ENCODE data around the gene MS4A6A. TPM values are rescaled to one million over a fixed set of nuclear protein-coding genes. Genes with fewer than 3 reads are reported as not detected.
"Not testable (repeated sequence)": the region's sequence is repeated elsewhere in the genome, so short reads cannot be mapped to it uniquely, and the experiment has no call there.

The MS4A6A gene
- total and polyA plus RNA-seq, 9 donors, result 18.8 to 29.2 (median 25.0) TPM

GRCh38 chr11:60208146-60208895 lies 25.4 kb upstream of the MS4A6A start:
- no CpG with 5 or more reads among the region's 4 CpGs for WGBS (ENCODE audit: insufficient coverage)
- Histone ChIP-seq H3K36me3 (ENCODE audit: control insufficient read depth, insufficient read depth, low read length) (no peaks in the 10 kb centered on the region), H3K4me3 (ENCODE audit: low read length) (no peak overlapping the region), H3K27me3 (ENCODE audit: control insufficient read depth, insufficient read depth, low read length) (no peaks in the 10 kb centered on the region), H3K4me1 (ENCODE audit: control insufficient read depth, insufficient read depth, low read length) (no peaks in the 10 kb centered on the region), H3K27ac (ENCODE audit: low read length) (no peak overlapping the region), H3K9me3 (replicated peaks; ENCODE audit: control insufficient read depth, low read depth, low read length) (no peaks in the 10 kb centered on the region)
- DNase-seq, result no peak

GRCh38 chr11:60206616-60207015 lies 23.7 kb upstream of the MS4A6A start:
- WGBS (ENCODE audit: insufficient coverage), result no CpG with 5 or more reads among the region's 1 CpG
- Histone ChIP-seq H3K9me3 (replicated peaks; ENCODE audit: control insufficient read depth, low read depth, low read length) (no peaks in the 10 kb centered on the region), H3K4me1 (ENCODE audit: control insufficient read depth, insufficient read depth, low read length) (no peaks in the 10 kb centered on the region), H3K27ac (ENCODE audit: low read length) (no peak overlapping the region), H3K27me3 (ENCODE audit: control insufficient read depth, insufficient read depth, low read length) (no peaks in the 10 kb centered on the region), H3K4me3 (ENCODE audit: low read length) (no peak overlapping the region), H3K36me3 (ENCODE audit: control insufficient read depth, insufficient read depth, low read length) (no peaks in the 10 kb centered on the region)
- DNase-seq, result no peak

DNA sequence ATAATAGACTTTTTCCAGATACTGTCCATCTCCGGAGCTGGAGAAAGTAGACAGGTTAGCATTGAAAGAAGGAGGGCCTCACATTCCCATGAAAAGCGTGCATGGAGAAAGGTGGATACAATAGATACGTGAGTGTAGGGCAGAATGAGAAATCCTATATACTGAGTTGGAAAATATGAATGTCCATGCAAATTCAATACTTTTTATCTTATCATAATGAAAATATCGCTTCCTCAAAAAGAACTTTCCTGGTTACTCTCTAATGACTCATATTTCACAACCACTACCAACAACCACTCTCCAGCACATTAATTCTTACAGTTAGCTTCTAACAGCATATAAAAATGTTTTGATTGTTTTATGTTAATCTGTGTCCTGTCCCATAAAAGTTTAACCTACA lies 22.0 kb upstream of the MS4A6A start:
- H3K4me3 ChIP-seq (ENCODE audit: low read length), result no peak overlapping the region
- DNase-seq, result no peak
- no peak overlapping the region for H3K27ac ChIP-seq (ENCODE audit: low read length)
- H3K4me1 ChIP-seq (ENCODE audit: control insufficient read depth, insufficient read depth, low read length), result no peaks in the 10 kb centered on the region
- H3K36me3 ChIP-seq (ENCODE audit: control insufficient read depth, insufficient read depth, low read length), result no peaks in the 10 kb centered on the region
- WGBS (ENCODE audit: insufficient coverage), result no CpG with 5 or more reads among the region's 4 CpGs
- no peaks in the 10 kb centered on the region for H3K9me3 ChIP-seq (replicated peaks; ENCODE audit: control insufficient read depth, low read depth, low read length)
- no peaks in the 10 kb centered on the region for H3K27me3 ChIP-seq (ENCODE audit: control insufficient read depth, insufficient read depth, low read length)

DNA sequence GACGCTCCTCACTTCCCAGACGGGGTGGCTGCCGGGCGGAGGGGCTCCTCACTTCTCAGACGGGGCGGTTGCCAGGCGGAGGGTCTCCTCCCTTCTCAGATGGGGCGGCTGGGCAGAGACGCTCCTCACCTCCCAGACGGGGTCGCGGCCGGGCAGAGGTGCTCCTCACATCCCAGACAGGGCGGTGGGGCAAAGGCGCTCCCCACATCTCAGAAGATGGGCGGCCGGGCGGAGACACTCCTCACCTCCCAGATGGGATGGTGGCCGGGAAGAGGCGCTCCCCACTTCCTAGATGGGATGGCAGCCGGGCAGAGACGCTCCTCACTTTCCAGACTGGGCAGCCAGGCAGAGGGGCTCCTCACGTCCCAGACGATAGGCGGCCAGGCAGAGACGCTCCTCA lies 18.5 kb upstream of the MS4A6A start:
- WGBS (ENCODE audit: insufficient coverage), result no CpG with 5 or more reads among the region's 26 CpGs
- not testable (repeated sequence) for H3K4me3 ChIP-seq (ENCODE audit: low read length); H3K36me3 ChIP-seq (ENCODE audit: control insufficient read depth, insufficient read depth, low read length); H3K4me1 ChIP-seq (ENCODE audit: control insufficient read depth, insufficient read depth, low read length); H3K27me3 ChIP-seq (ENCODE audit: control insufficient read depth, insufficient read depth, low read length); DNase-seq; H3K27ac ChIP-seq (ENCODE audit: low read length); H3K9me3 ChIP-seq (replicated peaks; ENCODE audit: control insufficient read depth, low read depth, low read length)

DNA sequence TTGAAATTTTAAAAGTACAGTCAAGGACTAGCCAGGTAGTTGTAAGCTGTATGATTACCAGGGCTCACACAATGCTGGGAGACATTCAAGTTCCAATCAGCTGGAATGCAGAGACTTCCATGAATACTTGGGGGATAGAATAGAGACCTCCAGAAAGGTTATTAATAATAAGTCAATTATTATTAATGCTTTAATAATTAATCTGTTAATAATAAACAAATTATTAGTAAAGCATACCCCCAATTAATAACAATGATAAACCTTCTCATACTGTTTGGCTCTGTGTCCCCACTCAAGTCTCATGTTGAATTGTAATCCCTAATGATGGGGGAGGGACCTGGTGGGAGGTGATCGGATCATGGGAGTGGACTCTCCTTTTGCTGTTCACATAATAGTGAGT lies 14.6 kb upstream of the MS4A6A start:
- no peak for DNase-seq
- H3K36me3 ChIP-seq (ENCODE audit: control insufficient read depth, insufficient read depth, low read length), result no peaks in the 10 kb centered on the region
- WGBS (ENCODE audit: insufficient coverage), result no CpG with 5 or more reads among the region's 1 CpG
- no peaks in the 10 kb centered on the region for H3K9me3 ChIP-seq (replicated peaks; ENCODE audit: control insufficient read depth, low read depth, low read length)
- no peaks in the 10 kb centered on the region for H3K4me1 ChIP-seq (ENCODE audit: control insufficient read depth, insufficient read depth, low read length)
- H3K27ac ChIP-seq (ENCODE audit: low read length), result no peak overlapping the region
- no peak overlapping the region for H3K4me3 ChIP-seq (ENCODE audit: low read length)
- H3K27me3 ChIP-seq (ENCODE audit: control insufficient read depth, insufficient read depth, low read length), result no peaks in the 10 kb centered on the region

GRCh38 chr11:60195923-60196368 lies 13.1 kb upstream of the MS4A6A start:
- Histone ChIP-seq H3K36me3 (ENCODE audit: control insufficient read depth, insufficient read depth, low read length) (no peaks in the 10 kb centered on the region), H3K27ac (ENCODE audit: low read length) (peak overlapping the region; percentile 22), H3K27me3 (ENCODE audit: control insufficient read depth, insufficient read depth, low read length) (no peaks in the 10 kb centered on the region), H3K9me3 (replicated peaks; ENCODE audit: control insufficient read depth, low read depth, low read length) (no peaks in the 10 kb centered on the region), H3K4me1 (ENCODE audit: control insufficient read depth, insufficient read depth, low read length) (no peaks in the 10 kb centered on the region), H3K4me3 (ENCODE audit: low read length) (no peak overlapping the region)
- peak; percentile 47 for DNase-seq
- WGBS (ENCODE audit: insufficient coverage), result no CpG with 5 or more reads among the region's 4 CpGs

DNA sequence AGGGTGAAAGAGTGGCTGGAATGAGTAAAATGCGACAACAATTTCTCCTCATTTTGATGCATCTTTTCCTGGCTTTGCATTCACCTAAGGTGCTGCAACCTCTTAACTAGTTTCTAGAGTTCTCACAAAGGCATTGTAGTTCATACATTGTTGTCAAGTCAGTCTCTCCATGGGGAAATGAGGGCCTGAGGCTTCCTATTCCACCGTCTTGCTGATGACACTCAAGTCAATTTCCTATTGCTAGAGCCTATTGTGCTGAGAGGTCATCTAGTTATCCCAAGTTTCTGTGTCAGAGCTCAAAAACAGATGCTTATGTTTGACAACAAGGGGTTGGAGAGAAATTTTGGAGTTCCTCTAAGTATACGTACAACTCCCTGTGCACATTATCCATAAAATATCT lies 11.6 kb upstream of the MS4A6A start:
- Histone ChIP-seq H3K4me3 (ENCODE audit: low read length) (no peak overlapping the region), H3K9me3 (replicated peaks; ENCODE audit: control insufficient read depth, low read depth, low read length) (no peaks in the 10 kb centered on the region), H3K27ac (ENCODE audit: low read length) (no peak overlapping the region), H3K36me3 (ENCODE audit: control insufficient read depth, insufficient read depth, low read length) (no peaks in the 10 kb centered on the region), H3K27me3 (ENCODE audit: control insufficient read depth, insufficient read depth, low read length) (no peaks in the 10 kb centered on the region), H3K4me1 (ENCODE audit: control insufficient read depth, insufficient read depth, low read length) (no peaks in the 10 kb centered on the region)
- 80% methylated on average over 1 of the region's 3 CpGs for WGBS (ENCODE audit: insufficient coverage)
- DNase-seq, result no peak

DNA sequence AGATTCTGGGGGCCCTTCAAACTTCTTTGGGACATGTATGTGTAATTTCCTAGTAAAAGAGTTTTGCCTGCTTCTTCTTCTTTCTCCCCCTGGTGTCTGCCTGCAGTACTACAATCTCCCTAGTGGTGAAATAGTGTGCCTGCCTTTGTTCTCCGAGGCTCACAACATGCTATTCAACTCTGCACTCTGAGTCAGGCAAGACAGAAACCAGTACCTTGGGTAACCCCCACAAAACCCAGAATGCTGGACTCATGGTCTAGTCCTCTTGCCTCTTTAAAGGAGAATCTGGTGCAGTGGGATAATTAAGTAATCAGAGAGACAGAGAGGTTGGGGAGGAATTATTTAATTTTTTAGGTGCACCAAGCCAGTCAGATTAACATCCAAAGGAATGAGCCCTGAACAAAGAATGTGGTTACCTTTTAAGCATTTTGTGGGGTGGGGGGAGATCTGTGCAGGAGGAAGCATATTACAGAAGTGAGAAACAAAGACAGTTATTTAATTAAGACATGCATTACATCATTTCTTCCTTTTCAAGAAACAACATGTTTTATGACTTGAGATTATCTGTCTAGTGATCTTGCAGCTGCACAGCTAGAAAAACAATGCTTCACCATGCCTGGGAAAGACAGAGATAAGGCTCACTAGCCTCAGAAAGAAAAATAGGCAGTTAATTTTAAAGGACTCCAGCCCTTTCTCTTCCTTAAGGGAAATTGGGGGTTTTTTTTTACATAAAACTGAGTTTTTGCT lies 11.0 kb upstream of the MS4A6A start:
- H3K4me1 ChIP-seq (ENCODE audit: control insufficient read depth, insufficient read depth, low read length), result no peaks in the 10 kb centered on the region
- H3K27ac ChIP-seq (ENCODE audit: low read length), result no peak overlapping the region
- no peaks in the 10 kb centered on the region for H3K27me3 ChIP-seq (ENCODE audit: control insufficient read depth, insufficient read depth, low read length)
- no peak overlapping the region for H3K4me3 ChIP-seq (ENCODE audit: low read length)
- H3K9me3 ChIP-seq (replicated peaks; ENCODE audit: control insufficient read depth, low read depth, low read length), result no peaks in the 10 kb centered on the region
- DNase-seq, result peak; percentile 51
- WGBS (ENCODE audit: insufficient coverage), result no CpG with 5 or more reads among the region's 1 CpG
- no peaks in the 10 kb centered on the region for H3K36me3 ChIP-seq (ENCODE audit: control insufficient read depth, insufficient read depth, low read length)

- not testable (repeated sequence) for H3K9me3 ChIP-seq (replicated peaks; ENCODE audit: control insufficient read depth, low read depth, low read length); H3K27ac ChIP-seq (ENCODE audit: low read length); DNase-seq; H3K36me3 ChIP-seq (ENCODE audit: control insufficient read depth, insufficient read depth, low read length); H3K27me3 ChIP-seq (ENCODE audit: control insufficient read depth, insufficient read depth, low read length); H3K4me3 ChIP-seq (ENCODE audit: low read length); H3K4me1 ChIP-seq (ENCODE audit: control insufficient read depth, insufficient read depth, low read length)
- 67% methylated on average over 1 of the region's 4 CpGs for WGBS (ENCODE audit: insufficient coverage)
Observed at GRCh38 chr11:60192564-60192963, 9.7 kb upstream of the MS4A6A start.

DNA sequence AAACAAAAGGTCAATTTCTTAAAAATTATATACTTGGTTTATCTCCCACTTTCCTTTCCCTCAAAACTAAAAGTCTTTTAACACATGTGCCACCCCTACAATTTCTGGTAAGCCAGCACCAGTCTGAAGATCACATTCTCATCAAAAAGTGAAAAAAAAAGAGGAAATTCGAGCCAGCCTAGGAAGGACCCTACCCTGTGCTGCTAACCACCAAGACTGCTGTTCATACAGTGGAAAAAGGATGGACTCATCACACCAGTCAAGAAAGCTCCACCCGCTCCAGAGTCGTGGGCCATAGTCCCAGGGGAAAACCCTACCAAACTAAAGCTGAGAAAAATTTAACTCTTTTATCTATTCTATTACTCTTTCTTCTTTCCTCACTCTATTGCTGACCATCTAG lies 5.6 kb upstream of the MS4A6A start:
- H3K4me3 ChIP-seq (ENCODE audit: low read length); H3K27ac ChIP-seq (ENCODE audit: low read length); H3K27me3 ChIP-seq (ENCODE audit: control insufficient read depth, insufficient read depth, low read length); H3K4me1 ChIP-seq (ENCODE audit: control insufficient read depth, insufficient read depth, low read length); H3K36me3 ChIP-seq (ENCODE audit: control insufficient read depth, insufficient read depth, low read length); H3K9me3 ChIP-seq (replicated peaks; ENCODE audit: control insufficient read depth, low read depth, low read length): not testable (repeated sequence)
- peak; percentile 61 for DNase-seq
- WGBS (ENCODE audit: insufficient coverage), result no CpG with 5 or more reads among the region's 3 CpGs

Data from muscle of leg (tissue), 11 donors.